ENCODE data around the gene ATP10D. TPM values are rescaled to one million over a fixed set of nuclear protein-coding genes. Genes with fewer than 3 reads are reported as not detected.

Gene ATP10D
- total RNA-seq, 1 experiment from 2014 or later, result 3.8 TPM

DNA sequence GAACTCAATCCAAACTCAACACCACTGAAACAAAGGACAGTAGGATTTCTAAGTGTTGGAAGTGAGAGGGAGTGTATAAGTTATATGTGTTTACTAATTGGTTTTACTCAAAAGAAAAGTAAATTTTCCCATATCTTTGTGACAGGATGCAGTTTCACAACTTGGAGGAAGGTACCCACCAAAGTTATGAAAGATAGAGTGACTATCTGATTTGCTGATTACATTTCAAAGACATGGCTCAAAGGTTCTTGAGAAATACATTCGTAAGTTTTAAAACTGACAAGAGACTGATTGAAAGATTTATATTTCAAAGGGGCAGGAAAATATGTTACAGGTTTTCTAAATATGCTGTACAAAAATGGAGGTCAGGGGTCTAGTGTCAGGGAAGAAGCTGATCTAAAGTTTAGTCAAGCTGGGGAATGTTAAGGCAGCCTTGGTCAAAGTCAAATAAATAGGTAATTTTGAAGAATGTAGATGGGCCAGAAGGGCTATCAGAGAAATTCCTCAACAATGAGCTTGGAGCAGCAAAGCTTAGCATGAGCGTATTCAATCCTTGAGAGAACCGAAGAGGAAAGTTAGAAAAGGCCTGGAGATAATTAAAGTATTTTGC is 11.8 kb upstream of the ATP10D start:
- Histone ChIP-seq H3K79me1 (ENCODE audit: insufficient read depth, low read depth, low read length, poor library complexity, severe bottlenecking) (no peaks in the 10 kb centered on the region), H2BK5ac (ENCODE audit: insufficient read length, low read length) (no peak overlapping the region), H3K9ac (ENCODE audit: extremely low read depth, insufficient read length, low read length) (no peak overlapping the region), H3K27me3 (ENCODE audit: insufficient read depth, low read length) (no peaks in the 10 kb centered on the region), H2BK120ac (ENCODE audit: low read depth, low read length, poor library complexity, severe bottlenecking) (no peak overlapping the region), H4K20me1 (ENCODE audit: control insufficient read depth, insufficient read depth, insufficient read length) (no peaks in the 10 kb centered on the region), H3K4me2 (ENCODE audit: insufficient read depth, insufficient read length, low read length) (no peak overlapping the region), H3K23ac (ENCODE audit: insufficient read length, low read depth, low read length) (no peak overlapping the region), H3T11ph (ENCODE audit: low read length) (no peak overlapping the region), H3K14ac (ENCODE audit: insufficient read depth, low read length) (no peak overlapping the region), H3K18ac (ENCODE audit: insufficient read length, low read depth, low read length) (no peak overlapping the region), H2AFZ (ENCODE audit: low read length) (no peak overlapping the region), H3K4me1 (ENCODE audit: insufficient read depth, low read length) (no peaks in the 10 kb centered on the region; the same call in 1 of the 2 replicates), H3K9me3 (ENCODE audit: control insufficient read depth, low read depth, low read length) (no peaks in the 10 kb centered on the region), H3K23me2 (ENCODE audit: insufficient read length, low read depth, low read length, poor library complexity, severe bottlenecking) (no peaks in the 10 kb centered on the region), H2AK5ac (ENCODE audit: insufficient read length, low read length) (no peak overlapping the region), H4K8ac (replicated peaks; ENCODE audit: insufficient read length, low read depth, low read length) (no peak overlapping the region), H4K91ac (ENCODE audit: insufficient read length, low read depth, low read length) (no peak overlapping the region), H2BK15ac (ENCODE audit: low read depth, low read length) (no peak overlapping the region), H3K79me2 (ENCODE audit: insufficient read depth, low read length) (no peaks in the 10 kb centered on the region), H3K27ac (ENCODE audit: insufficient read length, low read depth, low read length) (no peak overlapping the region), H3K56ac (ENCODE audit: insufficient read length, low read depth, low read length) (no peak overlapping the region), H2BK20ac (ENCODE audit: low read depth, low read length, poor library complexity, severe bottlenecking) (no peak overlapping the region), H3K4ac (ENCODE audit: low read depth, low read length) (no peak overlapping the region), H2BK12ac (ENCODE audit: insufficient read length, low read depth, low read length) (no peak overlapping the region), H4K5ac (ENCODE audit: insufficient read length, low read depth, low read length) (no peak overlapping the region)
- Mint-ChIP-seq H3K27ac (no peak overlapping the region), H3K9me3 (no peaks in the 10 kb centered on the region), H3K4me1 (peaks cover 12 to 14% of the 10 kb centered on the region in 2 experiments), H3K36me3 (ENCODE audit: insufficient read depth in 1 of 3, low read depth in 3 of 3) (no peaks in the 10 kb centered on the region), H3K27me3 (ENCODE audit: low read depth) (no peaks in the 10 kb centered on the region), H3K4me3 (no peak overlapping the region)
- TF ChIP-seq, protein P1, sequence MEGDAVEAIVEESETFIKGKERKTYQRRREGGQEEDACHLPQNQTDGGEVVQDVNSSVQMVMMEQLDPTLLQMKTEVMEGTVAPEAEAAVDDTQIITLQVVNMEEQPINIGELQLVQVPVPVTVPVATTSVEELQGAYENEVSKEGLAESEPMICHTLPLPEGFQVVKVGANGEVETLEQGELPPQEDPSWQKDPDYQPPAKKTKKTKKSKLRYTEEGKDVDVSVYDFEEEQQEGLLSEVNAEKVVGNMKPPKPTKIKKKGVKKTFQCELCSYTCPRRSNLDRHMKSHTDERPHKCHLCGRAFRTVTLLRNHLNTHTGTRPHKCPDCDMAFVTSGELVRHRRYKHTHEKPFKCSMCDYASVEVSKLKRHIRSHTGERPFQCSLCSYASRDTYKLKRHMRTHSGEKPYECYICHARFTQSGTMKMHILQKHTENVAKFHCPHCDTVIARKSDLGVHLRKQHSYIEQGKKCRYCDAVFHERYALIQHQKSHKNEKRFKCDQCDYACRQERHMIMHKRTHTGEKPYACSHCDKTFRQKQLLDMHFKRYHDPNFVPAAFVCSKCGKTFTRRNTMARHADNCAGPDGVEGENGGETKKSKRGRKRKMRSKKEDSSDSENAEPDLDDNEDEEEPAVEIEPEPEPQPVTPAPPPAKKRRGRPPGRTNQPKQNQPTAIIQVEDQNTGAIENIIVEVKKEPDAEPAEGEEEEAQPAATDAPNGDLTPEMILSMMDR (conservative IDR thresholded peaks at IDR 0.05), result no peak
- WGBS (ENCODE audit: extremely low coverage, insufficient read length, low lambda C conversion rate), result no CpG with 5 or more reads among the region's 3 CpGs
- no peak for DNase-seq
